NT2/D1 (cell line): Measurements from ENCODE around the gene PTPRQ.

Source experiments
- SUZ12 ChIP-seq: IDR thresholded peaks from 2 replicates; pipeline ENCODE4 v1.6.1; 2011; ENCODE audit not compliant: insufficient read length, insufficient read depth; ENCODE audit errors: extremely low read depth
- ZNF274 ChIP-seq: IDR thresholded peaks from 2 replicates; pipeline ENCODE4 v1.6.1; 2011; ENCODE audit warnings: mild to moderate bottlenecking, low read depth, low read length

GRCh38 chr12:80485222-80485987, 41.4 kb downstream of the PTPRQ start:
- no peak for TF ChIP-seq SUZ12
- no peak for TF ChIP-seq ZNF274
